Vagina (tissue), 2 donors: ENCODE results near the gene PTPRN2. TPM values are rescaled to one million over a fixed set of nuclear protein-coding genes. Genes with fewer than 3 reads are reported as not detected.
"Not testable (repeated sequence)": the region's sequence is repeated elsewhere in the genome, so short reads cannot be mapped to it uniquely, and the experiment has no call there.

Source experiments
- DNase-seq, 2 donors: peaks; one replicate each; pipeline ENCODE4 v3.0.0-alpha.2; 2017; ENCODE audit errors: extremely low spot score in 2 of 2
- H3K27ac ChIP-seq: fragments of 200-600 bp; sonication (generic); one replicate; pipeline ENCODE4 v1.5.1; 2019
- H3K27me3 ChIP-seq: fragments of 200-600 bp; sonication (generic); one replicate; pipeline ENCODE4 v1.5.1; 2019
- H3K36me3 ChIP-seq, 2 donors: fragments of 200-600 bp; sonication (generic); one replicate each; pipeline ENCODE4 v1.5.1; 2017 to 2019
- H3K4me1 ChIP-seq: fragments of 200-600 bp; sonication (generic); one replicate; pipeline ENCODE4 v1.5.1; 2019
- H3K4me3 ChIP-seq, 2 donors: fragments of 200-600 bp; sonication (generic); 1 replicate in 1 of 2; 2 replicates in 1 of 2; pipeline ENCODE4 v1.5.1; 2016 to 2019
- H3K9me3 ChIP-seq: fragments of 200-600 bp; sonication (generic); one replicate; pipeline ENCODE4 v1.5.1; 2019
- POLR2A ChIP-seq, 2 donors: fragments of 450-650 bp; IDR thresholded peaks; one replicate each; pipeline ENCODE4 v1.6.1; 2017; ENCODE audit warnings: antibody characterized with exemption in 2 of 2, mild to moderate bottlenecking in 2 of 2, moderate library complexity in 2 of 2
- POLR2AphosphoS5 ChIP-seq, 2 donors: sonication (generic); formaldehyde crosslinking; IDR thresholded peaks; one replicate each; pipeline ENCODE4 v1.9.0; 2017; ENCODE audit warnings: antibody characterized with exemption in 2 of 2, mild to moderate bottlenecking in 2 of 2, low read depth in 1 of 2; ENCODE audit not compliant: insufficient read depth in 1 of 2
- intact Hi-C: fragments of 100-400 bp; cut with DNase I; formaldehyde crosslinking; loops from one replicate; pipeline ENCODE4 v1.15.1; 2023
- total RNA-seq: library from RNA; depleted of rRNA; stranded (reverse); fragments of >200 nt; gene quantifications from one replicate; pipeline ENCODE4 v1.2.3, GENCODE V29; 2016
- TF ChIP-seq, protein P1 (sequence below), 3 experiments: fragments of 450-650 bp in 2 of 3; fragments of 200-600 bp in 1 of 3; sonication (generic) in 1 of 3; IDR thresholded peaks; one replicate each; pipeline ENCODE4 v1.5.1; 2017 to 2019; ENCODE audit warnings: antibody characterized with exemption in 3 of 3, mild to moderate bottlenecking in 2 of 3, moderate library complexity in 2 of 3

The PTPRN2 gene
- total RNA-seq, 1 donor from 2014 or later: 7.4 TPM

DNA sequence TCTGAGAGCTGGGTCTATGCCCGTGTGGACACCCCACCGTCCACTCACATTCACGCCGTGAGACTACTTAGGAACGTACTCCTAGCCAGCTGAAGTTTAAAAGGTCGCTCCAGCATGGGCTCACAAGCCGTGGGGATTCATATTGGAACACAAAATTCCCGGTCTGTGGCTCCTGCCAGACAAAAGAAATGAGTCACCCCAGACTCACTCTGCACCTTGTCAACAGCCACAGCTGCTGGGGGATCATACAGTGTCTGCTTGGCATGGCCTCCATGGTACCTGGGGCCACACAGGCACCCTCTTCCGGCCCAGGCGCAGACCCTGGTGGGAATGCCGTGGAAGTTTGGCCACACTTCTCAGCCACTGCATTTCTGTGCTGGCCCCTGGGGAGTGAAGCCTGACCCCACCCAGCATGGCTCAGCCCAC lies 1022.4 kb downstream of the PTPRN2 start:
- Histone ChIP-seq H3K4me1 (peaks cover 24% of the 10 kb centered on the region), H3K27ac (no peak overlapping the region), H3K4me3 (no peak overlapping the region), H3K9me3 (no peaks in the 10 kb centered on the region), H3K27me3 (no peaks in the 10 kb centered on the region), H3K36me3 (no peaks in the 10 kb centered on the region)
- DNase-seq: no peak
- TF ChIP-seq POLR2AphosphoS5 (IDR thresholded peaks at IDR 0.05; ENCODE audit: insufficient read depth in 1 of 2, low read depth in 1 of 2) (no peak), POLR2A (IDR thresholded peaks at IDR 0.05) (no peak)
- TF ChIP-seq, protein P1, sequence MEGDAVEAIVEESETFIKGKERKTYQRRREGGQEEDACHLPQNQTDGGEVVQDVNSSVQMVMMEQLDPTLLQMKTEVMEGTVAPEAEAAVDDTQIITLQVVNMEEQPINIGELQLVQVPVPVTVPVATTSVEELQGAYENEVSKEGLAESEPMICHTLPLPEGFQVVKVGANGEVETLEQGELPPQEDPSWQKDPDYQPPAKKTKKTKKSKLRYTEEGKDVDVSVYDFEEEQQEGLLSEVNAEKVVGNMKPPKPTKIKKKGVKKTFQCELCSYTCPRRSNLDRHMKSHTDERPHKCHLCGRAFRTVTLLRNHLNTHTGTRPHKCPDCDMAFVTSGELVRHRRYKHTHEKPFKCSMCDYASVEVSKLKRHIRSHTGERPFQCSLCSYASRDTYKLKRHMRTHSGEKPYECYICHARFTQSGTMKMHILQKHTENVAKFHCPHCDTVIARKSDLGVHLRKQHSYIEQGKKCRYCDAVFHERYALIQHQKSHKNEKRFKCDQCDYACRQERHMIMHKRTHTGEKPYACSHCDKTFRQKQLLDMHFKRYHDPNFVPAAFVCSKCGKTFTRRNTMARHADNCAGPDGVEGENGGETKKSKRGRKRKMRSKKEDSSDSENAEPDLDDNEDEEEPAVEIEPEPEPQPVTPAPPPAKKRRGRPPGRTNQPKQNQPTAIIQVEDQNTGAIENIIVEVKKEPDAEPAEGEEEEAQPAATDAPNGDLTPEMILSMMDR (IDR thresholded peaks at IDR 0.05): no peak
- intact Hi-C loops: no loop called here

DNA sequence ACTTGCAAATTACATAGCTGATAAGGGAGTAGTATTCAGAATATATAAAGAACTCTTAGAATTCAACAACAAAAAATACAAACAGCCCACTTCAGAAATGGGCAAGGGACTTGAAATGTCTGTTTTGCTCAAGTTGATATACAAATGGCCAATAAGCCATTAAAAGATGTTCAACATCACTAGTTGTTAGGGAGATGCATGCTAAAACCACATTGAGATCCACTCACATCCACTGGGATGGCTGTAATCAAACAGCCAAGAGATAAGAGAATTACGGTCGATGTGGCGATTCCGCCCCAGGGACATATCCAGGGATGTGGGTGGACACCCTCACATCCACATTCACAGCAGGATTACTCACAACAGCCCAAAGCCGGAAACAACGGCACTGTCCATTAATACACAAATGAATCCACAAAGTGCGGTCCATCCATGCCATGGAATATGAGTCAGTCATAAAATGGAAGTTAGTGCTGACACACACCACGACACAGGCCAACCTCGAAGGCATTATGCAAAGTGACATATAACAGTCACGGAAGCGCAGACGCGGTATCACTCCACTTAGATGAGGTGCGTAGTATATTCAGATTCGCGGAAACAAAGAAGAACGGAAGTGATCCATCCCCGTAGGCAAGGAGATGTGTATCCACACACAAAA lies 1023.0 kb downstream of the PTPRN2 start:
- DNase-seq: no peak

DNA sequence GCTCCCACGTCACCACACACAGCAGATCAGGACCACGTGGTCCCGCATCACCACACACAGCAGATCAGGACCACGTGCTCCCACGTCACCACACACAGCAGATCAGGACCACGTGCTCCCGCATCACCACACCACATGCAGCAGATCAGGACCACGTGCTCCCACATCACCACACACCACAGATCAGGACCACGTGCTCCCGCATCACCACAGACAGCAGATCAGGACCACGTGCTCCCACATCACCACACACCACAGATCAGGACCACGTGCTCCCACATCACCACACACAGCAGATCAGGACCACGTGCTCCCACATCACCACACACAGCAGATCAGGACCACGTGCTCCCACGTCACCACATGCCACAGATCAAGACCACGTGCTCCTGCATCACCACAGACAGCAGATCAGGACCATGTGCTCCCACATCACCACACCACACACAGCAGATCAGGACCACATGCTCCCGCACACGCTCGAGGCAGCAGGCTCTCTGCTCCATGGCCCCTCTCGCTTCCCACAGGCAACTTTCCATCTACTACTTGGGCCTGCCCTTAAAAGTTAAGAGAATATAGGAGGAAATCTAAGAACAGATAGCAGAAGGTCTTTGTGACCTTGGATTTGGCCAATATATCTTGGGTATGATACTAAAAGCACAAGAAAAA lies 1024.0 kb downstream of the PTPRN2 start:
- H3K27me3 ChIP-seq, intact Hi-C loops, DNase-seq, H3K36me3 ChIP-seq, H3K27ac ChIP-seq, H3K4me3 ChIP-seq, H3K9me3 ChIP-seq: not testable (repeated sequence)
- H3K4me1 ChIP-seq: peaks cover 10% of the 10 kb centered on the region

More for the DNA sequence above, 1023.0 kb downstream of the PTPRN2 start:
- Histone ChIP-seq H3K27ac (no peak overlapping the region), H3K27me3 (no peaks in the 10 kb centered on the region), H3K9me3 (no peaks in the 10 kb centered on the region), H3K36me3 (no peaks in the 10 kb centered on the region), H3K4me1 (peaks cover 21% of the 10 kb centered on the region), H3K4me3 (no peak overlapping the region)
- TF ChIP-seq POLR2AphosphoS5 (IDR thresholded peaks at IDR 0.05; ENCODE audit: insufficient read depth in 1 of 2, low read depth in 1 of 2): no peak
- TF ChIP-seq, protein P1 (IDR thresholded peaks at IDR 0.05): no peak
- no peak for TF ChIP-seq POLR2A (IDR thresholded peaks at IDR 0.05)
- intact Hi-C loops: no loop called here

DNA sequence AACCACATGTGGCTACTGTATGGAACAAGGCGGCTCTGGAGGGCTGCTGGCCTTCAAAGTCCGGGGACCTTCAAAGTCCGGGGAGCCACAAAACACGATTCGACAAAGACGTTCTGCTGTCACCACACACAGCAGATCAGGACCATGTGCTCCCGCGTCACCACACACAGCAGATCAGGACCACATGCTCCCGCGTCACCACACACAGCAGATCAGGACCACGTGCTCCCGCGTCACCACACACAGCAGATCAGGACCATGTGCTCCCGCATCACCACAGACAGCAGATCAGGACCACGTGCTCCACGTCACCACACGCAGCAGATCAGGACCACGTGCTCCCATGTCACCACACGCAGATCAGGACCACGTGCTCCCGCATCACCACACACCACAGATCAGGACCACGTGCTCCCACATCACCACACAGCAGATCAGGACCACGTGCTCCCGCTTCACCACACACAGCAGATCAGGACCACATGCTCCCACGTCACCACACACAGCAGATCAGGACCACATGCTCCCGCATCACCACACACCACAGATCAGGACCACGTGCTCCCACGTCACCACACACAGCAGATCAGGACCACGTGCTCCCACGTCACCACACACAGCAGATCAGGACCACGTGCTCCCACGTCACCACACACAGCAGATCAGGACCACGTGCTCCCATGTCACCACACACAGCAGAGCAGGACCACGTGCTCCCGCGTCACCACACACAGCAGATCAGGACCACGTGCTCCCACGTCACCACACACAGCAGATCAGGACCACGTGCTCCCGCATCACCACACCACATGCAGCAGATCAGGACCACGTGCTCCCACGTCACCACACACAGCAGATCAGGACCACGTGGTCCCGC lies 1024.9 kb downstream of the PTPRN2 start:
- H3K4me1 ChIP-seq, H3K27me3 ChIP-seq, intact Hi-C loops, H3K27ac ChIP-seq, DNase-seq, H3K4me3 ChIP-seq, H3K36me3 ChIP-seq, H3K9me3 ChIP-seq: not testable (repeated sequence)

DNA sequence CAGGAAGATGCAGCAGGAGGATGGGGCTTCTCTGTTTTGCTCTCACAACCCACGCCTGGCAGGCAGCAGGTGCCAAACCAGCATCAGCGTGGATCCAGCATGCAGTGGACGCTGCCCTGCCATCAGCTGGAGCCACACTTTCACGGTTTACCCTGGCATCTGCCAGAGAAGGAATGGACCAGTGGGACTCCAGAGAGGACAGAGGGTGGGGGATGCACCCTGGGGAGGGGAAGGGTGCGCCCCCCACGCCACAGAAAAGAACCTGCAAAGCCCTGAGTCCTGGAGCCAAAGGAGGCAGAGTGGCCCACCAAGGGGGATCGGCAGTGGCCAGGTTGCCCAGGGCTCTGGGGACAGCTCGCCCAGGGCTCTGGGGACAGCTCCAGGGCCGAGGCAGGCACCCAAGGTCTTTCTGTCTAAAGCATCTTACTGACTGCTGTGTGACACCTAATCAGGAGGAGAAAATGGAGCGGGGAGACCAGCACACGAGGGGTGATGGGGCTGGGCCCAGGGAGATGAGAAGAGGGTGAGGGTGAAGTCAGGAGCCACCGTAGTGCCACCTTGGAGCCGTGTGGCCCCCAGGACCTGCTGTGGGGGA lies 1025.7 kb downstream of the PTPRN2 start:
- intact Hi-C loops: no loop called here
- no peaks in the 10 kb centered on the region for H3K4me1 ChIP-seq
- no peaks in the 10 kb centered on the region for H3K36me3 ChIP-seq
- no peak overlapping the region for H3K4me3 ChIP-seq
- TF ChIP-seq POLR2AphosphoS5 (IDR thresholded peaks at IDR 0.05; ENCODE audit: insufficient read depth in 1 of 2, low read depth in 1 of 2) (no peak), POLR2A (IDR thresholded peaks at IDR 0.05) (no peak)
- TF ChIP-seq, protein P1 (IDR thresholded peaks at IDR 0.05): no peak
- no peak for DNase-seq
- no peaks in the 10 kb centered on the region for H3K9me3 ChIP-seq
- no peaks in the 10 kb centered on the region for H3K27me3 ChIP-seq
- no peak overlapping the region for H3K27ac ChIP-seq
